T-helper 2 cell (primary cell): Measurements from ENCODE around the gene SLC22A23.

ENCODE experiments used
- DNase-seq, 5 experiments: peaks; one replicate each; pipeline versions ENCODE4 v3.0.0 to v3.0.0-alpha.2; 2012 to 2022

SLC22A23 gene

GRCh38 chr6:3314621-3315467 is 142.0 kb downstream of the SLC22A23 start:
- no peak for DNase-seq

GRCh38 chr6:3314176-3314575 is 142.7 kb downstream of the SLC22A23 start:
- no peak for DNase-seq

GRCh38 chr6:3312604-3313231 is 144.1 kb downstream of the SLC22A23 start:
- DNase-seq, result no peak

GRCh38 chr6:3311826-3312225 is 145.0 kb downstream of the SLC22A23 start:
- no peak for DNase-seq

GRCh38 chr6:3310703-3311102 is 146.1 kb downstream of the SLC22A23 start:
- no peak for DNase-seq

- no peak for DNase-seq
These were observed 146.8 kb downstream of the SLC22A23 start for GRCh38 chr6:3310051-3310448.

- no peak for DNase-seq
These were observed 147.3 kb downstream of the SLC22A23 start for GRCh38 chr6:3309391-3310050.

- no peak for DNase-seq
These were observed 148.7 kb downstream of the SLC22A23 start for GRCh38 chr6:3308106-3308505.

GRCh38 chr6:3307436-3307835 is 149.4 kb downstream of the SLC22A23 start:
- DNase-seq, result no peak

GRCh38 chr6:3306848-3307247 is 150.0 kb downstream of the SLC22A23 start:
- DNase-seq, result no peak

GRCh38 chr6:3305831-3306230 is 151.0 kb downstream of the SLC22A23 start:
- no peak for DNase-seq

GRCh38 chr6:3305216-3305565 is 151.7 kb downstream of the SLC22A23 start:
- no peak for DNase-seq

GRCh38 chr6:3304500-3305215 is 152.2 kb downstream of the SLC22A23 start:
- no peak for DNase-seq

GRCh38 chr6:3303795-3304411 is 152.9 kb downstream of the SLC22A23 start:
- DNase-seq, result no peak

GRCh38 chr6:3301506-3301905 is 155.3 kb downstream of the SLC22A23 start:
- no peak for DNase-seq

GRCh38 chr6:3299221-3299620 is 157.6 kb downstream of the SLC22A23 start:
- no peak for DNase-seq

- DNase-seq, result no peak
These were observed 158.9 kb downstream of the SLC22A23 start for GRCh38 chr6:3297909-3298308.

- DNase-seq, result no peak
These were observed 159.8 kb downstream of the SLC22A23 start for GRCh38 chr6:3297006-3297405.

- DNase-seq, result no peak
These were observed 160.3 kb downstream of the SLC22A23 start for GRCh38 chr6:3296537-3296936.

GRCh38 chr6:3296078-3296477 is 160.8 kb downstream of the SLC22A23 start:
- no peak for DNase-seq

GRCh38 chr6:3294921-3295871 is 161.7 kb downstream of the SLC22A23 start:
- no peak for DNase-seq

- DNase-seq, result no peak
These were observed 162.5 kb downstream of the SLC22A23 start for GRCh38 chr6:3294396-3294795.
